ENCODE data around the gene RBM12. TPM values are rescaled to one million over a fixed set of nuclear protein-coding genes. Genes with fewer than 3 reads are reported as not detected.

Gene RBM12
- total RNA-seq, 1 donor: 56.1 TPM

GRCh38 chr20:35619196-35620095 is 45.3 kb downstream of the RBM12 start:
- DNase-seq (ENCODE audit: low read depth): peak; percentile 79
- peak; percentile 41 for TF ChIP-seq CTCF (IDR thresholded peaks at IDR 0.05; ENCODE audit: insufficient read depth, low read depth, low read length)
- H3K4me3 ChIP-seq (ENCODE audit: low read depth, low read length): peak overlapping the region; percentile 64

- TF ChIP-seq CTCF (IDR thresholded peaks at IDR 0.05; ENCODE audit: insufficient read depth, low read depth, low read length): no peak
- peak; percentile 16 for DNase-seq (ENCODE audit: low read depth)
- H3K4me3 ChIP-seq (ENCODE audit: low read depth, low read length): peak overlapping the region; percentile 64
Measured at GRCh38 chr20:35618263-35619131, 46.2 kb downstream of the RBM12 start.

- DNase-seq (ENCODE audit: low read depth): peak; percentile 59
- TF ChIP-seq CTCF (IDR thresholded peaks at IDR 0.05; ENCODE audit: insufficient read depth, low read depth, low read length): peak; percentile 45
- H3K4me3 ChIP-seq (ENCODE audit: low read depth, low read length): peak overlapping the region; percentile 64
Measured at GRCh38 chr20:35617397-35618262, 47.1 kb downstream of the RBM12 start.

GRCh38 chr20:35616465-35617396 is 48.0 kb downstream of the RBM12 start:
- peak; percentile 91 for DNase-seq (ENCODE audit: low read depth)
- H3K4me3 ChIP-seq (ENCODE audit: low read depth, low read length): peak overlapping the region; percentile 64
- TF ChIP-seq CTCF (IDR thresholded peaks at IDR 0.05; ENCODE audit: insufficient read depth, low read depth, low read length): no peak

GRCh38 chr20:35615667-35616464 is 48.8 kb downstream of the RBM12 start, which contains the start of gene SPAG4:
TSS of gene SPAG4 (plus strand) at chr20:35615829. CDS start at chr20:35616004, 175 bp downstream.
- no peak for TF ChIP-seq CTCF (IDR thresholded peaks at IDR 0.05; ENCODE audit: insufficient read depth, low read depth, low read length)
- DNase-seq (ENCODE audit: low read depth): peak; percentile 99

More at GRCh38 chr20:35615667-35616464, 48.8 kb downstream of the RBM12 start, which contains the start of gene SPAG4:
- H3K4me3 ChIP-seq (ENCODE audit: low read depth, low read length): peak within 1 kb of the TSS; percentile 64

Measured in fibroblast of villous mesenchyme (primary cell).